ENCODE measurements around the gene RAB11A.
"Not testable (repeated sequence)": the region's sequence is repeated elsewhere in the genome, so short reads cannot be mapped to it uniquely, and the experiment has no call there.

RAB11A gene

GRCh38 chr15:65868546-65869125 lies 655 bp upstream of the RAB11A start:
- H3K27ac ChIP-seq (ENCODE audit: low read length, poor library complexity, severe bottlenecking) = no peak overlapping the region
- no peaks in the 10 kb centered on the region for H3K9me3 ChIP-seq (ENCODE audit: control insufficient read depth, low read length)
- no peak overlapping the region for H2AK5ac ChIP-seq (ENCODE audit: low read length, severe bottlenecking)
- no peak overlapping the region for H2BK5ac ChIP-seq (ENCODE audit: low read depth, low read length, poor library complexity, severe bottlenecking)
- no peak overlapping the region for H4K8ac ChIP-seq (ENCODE audit: low read length)
- H4K91ac ChIP-seq (ENCODE audit: low read length) = no peak overlapping the region
- no peaks in the 10 kb centered on the region for H3K27me3 ChIP-seq (ENCODE audit: control insufficient read depth in 1 of 2, insufficient read depth in 1 of 2, low read length in 2 of 2)
- H3K4me2 ChIP-seq (ENCODE audit: low read length, poor library complexity, severe bottlenecking) = no peak overlapping the region
- H3K4me3 ChIP-seq (ENCODE audit: insufficient read depth in 1 of 2, low read depth in 1 of 2, low read length in 2 of 2) = peak overlapping the region in 1 of 2 experiments; percentile 99
- H2BK15ac ChIP-seq (ENCODE audit: low read depth, poor library complexity, severe bottlenecking) = no peak overlapping the region
- H3K9ac ChIP-seq (ENCODE audit: low read length) = peak overlapping the region; percentile 99
- DNase-seq = no peak
- H3K18ac ChIP-seq (ENCODE audit: low read depth in 1 of 2, low read length in 2 of 2) = peak overlapping the region in 1 of 2 experiments; percentile 99
- H3K36me3 ChIP-seq (ENCODE audit: control insufficient read depth in 1 of 2, insufficient read depth in 2 of 2, low read depth in 1 of 2, low read length in 2 of 2) = no peaks in the 10 kb centered on the region
- no peaks in the 10 kb centered on the region for H3K79me1 ChIP-seq (replicated peaks; ENCODE audit: low read length, poor library complexity, severe bottlenecking)
- peaks cover 6% of the 10 kb centered on the region for H3K4me1 ChIP-seq (ENCODE audit: control insufficient read depth, insufficient read depth, low read depth, low read length)
- H2AFZ ChIP-seq (ENCODE audit: low read depth, low read length) = no peak overlapping the region
- H3K23ac ChIP-seq (ENCODE audit: low read length in 2 of 2) = no peak overlapping the region
- H2BK12ac ChIP-seq (ENCODE audit: low read length in 2 of 2) = no peak overlapping the region
- H3K14ac ChIP-seq (ENCODE audit: low read length in 2 of 2) = no peak overlapping the region
- no peak overlapping the region for H3K4ac ChIP-seq (ENCODE audit: low read depth in 1 of 2, low read length in 2 of 2)
- H2BK120ac ChIP-seq (ENCODE audit: low read depth, low read length) = no peak overlapping the region
- WGBS = 62% methylated on average over 10 of the region's 11 CpGs

DNA sequence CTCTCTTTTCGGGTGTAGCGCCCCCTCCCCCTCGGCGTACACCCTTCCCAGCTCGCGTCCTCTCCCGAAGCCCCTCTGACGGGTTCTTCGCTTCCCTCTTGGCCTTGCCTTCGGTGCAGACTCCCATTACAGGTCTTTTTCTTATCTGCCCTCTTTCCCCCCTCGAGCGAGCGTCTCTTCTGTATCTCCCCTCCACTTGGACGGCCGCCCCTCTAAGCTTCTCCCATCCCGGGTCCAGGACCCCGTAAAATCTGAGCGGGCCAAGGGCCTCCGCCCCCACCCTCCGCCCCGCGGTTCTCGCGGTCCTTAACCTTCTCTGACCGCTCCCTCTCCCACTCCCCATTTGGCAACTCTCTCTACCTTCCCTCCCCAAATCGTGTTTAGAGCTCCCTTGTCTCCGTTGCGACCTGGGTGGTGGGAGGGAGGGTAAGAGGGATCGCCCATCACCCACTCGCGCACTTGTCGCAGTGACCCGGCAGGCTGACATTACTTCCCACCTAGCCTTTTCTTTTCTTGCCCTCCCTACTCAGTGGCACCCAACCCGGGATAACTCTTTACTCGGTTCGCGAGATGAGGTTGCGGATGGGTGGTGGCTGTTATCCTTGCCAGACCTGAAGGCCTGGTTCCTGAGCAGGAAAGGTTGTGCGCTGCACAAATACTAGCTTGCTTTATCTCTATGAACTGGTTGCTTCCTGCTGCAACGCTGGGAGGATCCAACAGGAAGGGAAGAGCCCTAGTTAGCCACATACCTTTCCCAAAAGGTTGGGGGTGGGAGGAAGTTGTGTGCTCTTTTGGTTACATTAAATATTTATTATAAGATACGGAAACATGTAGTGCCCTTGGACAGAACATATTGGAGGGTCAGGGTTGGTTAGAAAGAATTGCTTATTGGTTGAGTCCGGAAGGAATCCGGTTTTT lies 922 bp downstream of the RAB11A start:
- Histone ChIP-seq H2BK5ac (ENCODE audit: low read depth, low read length, poor library complexity, severe bottlenecking) (no peak overlapping the region), H3K27me3 (ENCODE audit: control insufficient read depth in 1 of 2, insufficient read depth in 1 of 2, low read length in 2 of 2) (no peaks in the 10 kb centered on the region), H2AFZ (ENCODE audit: low read depth, low read length) (no peak overlapping the region), H2BK120ac (ENCODE audit: low read depth, low read length) (no peak overlapping the region), H2AK5ac (ENCODE audit: low read length, severe bottlenecking) (peak overlapping the region; percentile 9), H3K4me1 (ENCODE audit: control insufficient read depth, insufficient read depth, low read depth, low read length) (peaks cover 6% of the 10 kb centered on the region), H4K8ac (ENCODE audit: low read length) (peak overlapping the region; percentile 27), H2BK15ac (ENCODE audit: low read depth, poor library complexity, severe bottlenecking) (no peak overlapping the region), H3K4me3 (ENCODE audit: insufficient read depth in 1 of 2, low read depth in 1 of 2, low read length in 2 of 2) (peak overlapping the region; percentile 84 to 99), H3K14ac (ENCODE audit: low read length in 2 of 2) (peak overlapping the region in 1 of 2 experiments; percentile 84), H3K18ac (ENCODE audit: low read depth in 1 of 2, low read length in 2 of 2) (peak overlapping the region; percentile 44 to 65), H3K9me3 (ENCODE audit: control insufficient read depth, low read length) (no peaks in the 10 kb centered on the region), H3K27ac (ENCODE audit: low read length, poor library complexity, severe bottlenecking) (peak overlapping the region; percentile 63), H3K4ac (ENCODE audit: low read depth in 1 of 2, low read length in 2 of 2) (peak overlapping the region in 1 of 2 experiments; percentile 77), H3K79me1 (replicated peaks; ENCODE audit: low read length, poor library complexity, severe bottlenecking) (no peaks in the 10 kb centered on the region), H3K23ac (ENCODE audit: low read length in 2 of 2) (peak overlapping the region in 1 of 2 experiments; percentile 91), H2BK12ac (ENCODE audit: low read length in 2 of 2) (peak overlapping the region in 1 of 2 experiments; percentile 17), H3K36me3 (ENCODE audit: control insufficient read depth in 1 of 2, insufficient read depth in 2 of 2, low read depth in 1 of 2, low read length in 2 of 2) (peaks cover 6 to 12% of the 10 kb centered on the region in 2 experiments), H4K91ac (ENCODE audit: low read length) (peak overlapping the region; percentile 64), H3K9ac (ENCODE audit: low read length) (peak overlapping the region; percentile 99), H3K4me2 (ENCODE audit: low read length, poor library complexity, severe bottlenecking) (peak overlapping the region; percentile 62)
- peak; percentile 61 for DNase-seq
- 1% methylated on average over 33 of the region's 43 CpGs for WGBS

- no peak overlapping the region for H3K4ac ChIP-seq (ENCODE audit: low read depth in 1 of 2, low read length in 2 of 2)
- no peak overlapping the region for H3K23ac ChIP-seq (ENCODE audit: low read length in 2 of 2)
- H4K8ac ChIP-seq (ENCODE audit: low read length) = no peak overlapping the region
- no peak overlapping the region for H2BK12ac ChIP-seq (ENCODE audit: low read length in 2 of 2)
- no peaks in the 10 kb centered on the region for H3K79me1 ChIP-seq (replicated peaks; ENCODE audit: low read length, poor library complexity, severe bottlenecking)
- peak overlapping the region; percentile 99 for H3K9ac ChIP-seq (ENCODE audit: low read length)
- no peak overlapping the region for H2BK5ac ChIP-seq (ENCODE audit: low read depth, low read length, poor library complexity, severe bottlenecking)
- H3K18ac ChIP-seq (ENCODE audit: low read depth in 1 of 2, low read length in 2 of 2) = no peak overlapping the region
- no peak overlapping the region for H3K14ac ChIP-seq (ENCODE audit: low read length in 2 of 2)
- H3K4me1 ChIP-seq (ENCODE audit: control insufficient read depth, insufficient read depth, low read depth, low read length) = peaks cover 6% of the 10 kb centered on the region
- H3K4me3 ChIP-seq (ENCODE audit: insufficient read depth in 1 of 2, low read depth in 1 of 2, low read length in 2 of 2) = peak overlapping the region; percentile 43 to 99
- H4K91ac ChIP-seq (ENCODE audit: low read length) = no peak overlapping the region
- peak; percentile 88 for DNase-seq
- H2BK120ac ChIP-seq (ENCODE audit: low read depth, low read length) = no peak overlapping the region
- H3K9me3 ChIP-seq (ENCODE audit: control insufficient read depth, low read length) = no peaks in the 10 kb centered on the region
- no peak overlapping the region for H2BK15ac ChIP-seq (ENCODE audit: low read depth, poor library complexity, severe bottlenecking)
- H3K36me3 ChIP-seq (ENCODE audit: control insufficient read depth in 1 of 2, insufficient read depth in 2 of 2, low read depth in 1 of 2, low read length in 2 of 2) = peaks cover 6 to 18% of the 10 kb centered on the region in 2 experiments
- no peaks in the 10 kb centered on the region for H3K27me3 ChIP-seq (ENCODE audit: control insufficient read depth in 1 of 2, insufficient read depth in 1 of 2, low read length in 2 of 2)
- 53% methylated on average over 2 of the region's 2 CpGs for WGBS
- no peak overlapping the region for H2AFZ ChIP-seq (ENCODE audit: low read depth, low read length)
- peak overlapping the region; percentile 63 for H3K27ac ChIP-seq (ENCODE audit: low read length, poor library complexity, severe bottlenecking)
- peak overlapping the region; percentile 17 for H3K4me2 ChIP-seq (ENCODE audit: low read length, poor library complexity, severe bottlenecking)
- H2AK5ac ChIP-seq (ENCODE audit: low read length, severe bottlenecking) = no peak overlapping the region
Measured at GRCh38 chr15:65870889-65871533, 1.7 kb downstream of the RAB11A start.

GRCh38 chr15:65871886-65872285 lies 2.6 kb downstream of the RAB11A start:
- not testable (repeated sequence) for H3K27me3 ChIP-seq (ENCODE audit: control insufficient read depth in 1 of 2, insufficient read depth in 1 of 2, low read length in 2 of 2); H3K23ac ChIP-seq (ENCODE audit: low read length in 2 of 2); H3K4me1 ChIP-seq (ENCODE audit: control insufficient read depth, insufficient read depth, low read depth, low read length); H2BK120ac ChIP-seq (ENCODE audit: low read depth, low read length); H2BK5ac ChIP-seq (ENCODE audit: low read depth, low read length, poor library complexity, severe bottlenecking); DNase-seq; H3K27ac ChIP-seq (ENCODE audit: low read length, poor library complexity, severe bottlenecking); H3K4ac ChIP-seq (ENCODE audit: low read depth in 1 of 2, low read length in 2 of 2); H3K9me3 ChIP-seq (ENCODE audit: control insufficient read depth, low read length); H3K79me1 ChIP-seq (replicated peaks; ENCODE audit: low read length, poor library complexity, severe bottlenecking); H3K4me2 ChIP-seq (ENCODE audit: low read length, poor library complexity, severe bottlenecking); H2AK5ac ChIP-seq (ENCODE audit: low read length, severe bottlenecking); H2BK12ac ChIP-seq (ENCODE audit: low read length in 2 of 2); H4K91ac ChIP-seq (ENCODE audit: low read length); H3K14ac ChIP-seq (ENCODE audit: low read length in 2 of 2); H4K8ac ChIP-seq (ENCODE audit: low read length); H3K18ac ChIP-seq (ENCODE audit: low read depth in 1 of 2, low read length in 2 of 2); H2BK15ac ChIP-seq (ENCODE audit: low read depth, poor library complexity, severe bottlenecking); H2AFZ ChIP-seq (ENCODE audit: low read depth, low read length)
- Histone ChIP-seq H3K9ac (ENCODE audit: low read length) (peak overlapping the region; percentile 99), H3K4me3 (ENCODE audit: insufficient read depth in 1 of 2, low read depth in 1 of 2, low read length in 2 of 2) (peak overlapping the region in 1 of 2 experiments; percentile 99), H3K36me3 (ENCODE audit: control insufficient read depth in 1 of 2, insufficient read depth in 2 of 2, low read depth in 1 of 2, low read length in 2 of 2) (peaks cover 10 to 27% of the 10 kb centered on the region in 2 experiments)
- WGBS = 97% methylated on average over 5 of the region's 9 CpGs

All from mesenchymal stem cell (in vitro differentiated cells and primary cell).